Measurements from ENCODE around the gene CNKSR3.
"Not testable (repeated sequence)": the region's sequence is repeated elsewhere in the genome, so short reads cannot be mapped to it uniquely, and the experiment has no call there.

CNKSR3 gene

GRCh38 chr6:154526996-154527395 is 16.5 kb upstream of the CNKSR3 start:
- no peak for DNase-seq

GRCh38 chr6:154522576-154522975 is 12.1 kb upstream of the CNKSR3 start:
- no peak for DNase-seq

GRCh38 chr6:154521412-154521811 is 10.9 kb upstream of the CNKSR3 start:
- no peak for DNase-seq

DNA sequence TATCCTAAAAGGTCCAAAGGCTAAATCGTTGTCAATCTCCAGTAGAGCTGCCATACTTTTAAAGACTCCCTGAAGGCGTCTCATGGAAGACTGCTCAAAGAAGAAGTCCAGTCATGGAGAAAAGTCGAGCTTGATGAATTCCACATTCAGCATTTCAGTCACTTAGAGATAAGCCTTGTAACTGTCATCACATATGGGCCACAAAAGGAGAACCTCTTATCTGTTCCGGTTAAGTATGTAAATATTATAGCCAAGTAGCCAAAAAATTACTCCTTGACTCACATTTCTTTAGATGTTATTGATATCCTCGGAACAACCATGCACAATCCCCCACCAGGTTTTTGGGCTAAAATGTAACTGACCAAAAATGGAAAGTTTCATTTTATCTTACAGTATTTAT is 9.8 kb upstream of the CNKSR3 start:
- no peak for DNase-seq

DNA sequence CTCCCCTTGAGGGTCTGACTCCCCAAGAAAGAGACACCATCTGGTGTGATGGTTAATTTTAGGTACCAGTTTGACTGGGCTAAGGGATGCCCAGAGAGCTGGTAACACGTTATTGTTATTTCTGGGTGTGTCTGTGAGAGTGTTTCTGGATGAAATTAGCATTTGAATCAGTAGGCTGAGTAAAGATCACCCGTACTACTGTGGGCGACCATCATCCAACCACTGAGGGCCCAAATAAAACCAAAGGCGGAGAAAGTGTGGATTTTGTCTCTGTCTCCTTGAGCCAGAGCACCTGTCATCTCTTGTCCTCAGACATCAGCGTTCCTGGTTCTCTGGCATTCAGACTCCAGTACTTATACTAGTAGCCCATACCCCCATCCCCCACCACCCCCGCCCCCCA is 7.9 kb upstream of the CNKSR3 start:
- no peak for DNase-seq

DNA sequence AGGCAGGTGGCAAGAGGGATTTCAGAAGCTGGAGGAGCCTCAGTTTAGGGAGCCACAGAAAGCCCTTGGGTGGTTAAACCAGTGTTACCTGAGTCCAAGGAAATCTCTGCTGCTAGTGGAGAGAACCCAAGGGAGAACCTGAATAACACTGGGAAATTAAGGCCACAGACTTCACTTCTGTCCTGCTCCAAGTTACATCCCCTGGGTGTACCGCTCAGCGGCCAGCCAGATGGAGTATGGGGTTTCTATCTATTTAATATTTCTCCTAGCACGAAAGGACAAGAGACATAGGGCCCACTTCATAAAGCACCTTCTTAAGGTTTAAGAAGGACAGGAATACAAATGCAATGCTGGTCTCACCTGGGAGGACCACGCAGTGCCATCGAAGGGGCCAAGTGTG is 5.8 kb upstream of the CNKSR3 start:
- no peak for DNase-seq

GRCh38 chr6:154515826-154516225 is 5.3 kb upstream of the CNKSR3 start:
- no peak for DNase-seq

DNA sequence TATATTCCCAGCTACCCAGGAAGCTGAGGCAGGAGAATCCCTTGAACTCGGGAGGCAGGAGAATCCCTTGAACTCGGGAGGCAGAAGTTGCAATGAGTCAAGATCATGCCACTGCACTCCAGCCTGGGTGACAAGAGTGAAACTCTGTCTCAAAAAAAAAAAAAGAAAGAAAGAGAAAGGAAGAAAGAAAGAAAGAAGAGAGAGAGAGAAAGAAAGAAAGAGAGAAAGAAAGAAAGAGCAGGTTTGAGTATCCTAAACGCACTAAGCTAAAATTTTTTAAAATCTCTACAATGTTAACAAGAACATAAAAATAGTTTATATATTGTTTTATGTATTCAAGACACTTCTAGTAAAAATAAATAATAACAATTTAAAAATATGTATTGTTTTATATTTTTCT is 4.6 kb upstream of the CNKSR3 start:
- DNase-seq, result not testable (repeated sequence)

- no peak for DNase-seq
Measured at GRCh38 chr6:154514481-154514880, 4.0 kb upstream of the CNKSR3 start.

GRCh38 chr6:154513601-154514320 is 3.3 kb upstream of the CNKSR3 start:
- DNase-seq, result no peak

- no peak for DNase-seq
Measured at GRCh38 chr6:154512201-154512600, 1.7 kb upstream of the CNKSR3 start.

- DNase-seq, result no peak
Measured at GRCh38 chr6:154511791-154512190, 1.3 kb upstream of the CNKSR3 start.

DNA sequence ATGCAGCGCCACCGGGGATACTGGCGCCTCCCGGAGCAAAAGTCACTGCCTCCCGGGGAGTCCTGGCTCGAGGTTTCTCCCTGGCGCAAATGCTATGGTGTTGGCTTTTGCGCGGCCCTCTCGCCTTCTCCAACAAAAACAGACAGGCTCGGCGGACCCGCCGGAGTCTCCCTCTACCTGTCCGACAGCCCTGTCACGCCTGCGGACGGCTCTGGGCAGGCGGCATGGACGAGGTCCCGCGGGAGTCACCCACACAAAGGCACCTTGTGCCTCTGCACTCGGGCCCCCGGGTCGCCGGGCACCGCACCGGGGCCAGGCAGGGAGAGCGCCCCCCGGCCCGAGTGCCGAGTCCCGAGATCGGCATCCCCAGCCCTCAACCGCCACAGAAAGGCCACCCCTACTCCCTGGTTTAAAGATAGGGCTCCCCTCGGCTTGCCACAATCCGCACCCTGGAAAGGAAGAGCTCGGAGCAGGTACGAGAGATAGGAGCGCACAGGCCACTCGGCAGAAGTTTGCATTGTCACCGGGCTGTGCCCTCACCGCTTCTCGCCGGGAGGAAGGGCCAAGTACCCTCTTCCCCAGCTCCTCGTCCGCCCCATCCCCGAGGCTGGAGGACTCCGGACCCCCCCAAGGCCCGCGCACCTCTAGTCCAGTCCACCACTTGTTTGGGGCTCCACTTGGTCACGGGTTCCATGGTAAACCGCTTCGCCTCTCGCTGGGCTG is 903 bp downstream of the CNKSR3 start:
- DNase-seq, result no peak

DNA sequence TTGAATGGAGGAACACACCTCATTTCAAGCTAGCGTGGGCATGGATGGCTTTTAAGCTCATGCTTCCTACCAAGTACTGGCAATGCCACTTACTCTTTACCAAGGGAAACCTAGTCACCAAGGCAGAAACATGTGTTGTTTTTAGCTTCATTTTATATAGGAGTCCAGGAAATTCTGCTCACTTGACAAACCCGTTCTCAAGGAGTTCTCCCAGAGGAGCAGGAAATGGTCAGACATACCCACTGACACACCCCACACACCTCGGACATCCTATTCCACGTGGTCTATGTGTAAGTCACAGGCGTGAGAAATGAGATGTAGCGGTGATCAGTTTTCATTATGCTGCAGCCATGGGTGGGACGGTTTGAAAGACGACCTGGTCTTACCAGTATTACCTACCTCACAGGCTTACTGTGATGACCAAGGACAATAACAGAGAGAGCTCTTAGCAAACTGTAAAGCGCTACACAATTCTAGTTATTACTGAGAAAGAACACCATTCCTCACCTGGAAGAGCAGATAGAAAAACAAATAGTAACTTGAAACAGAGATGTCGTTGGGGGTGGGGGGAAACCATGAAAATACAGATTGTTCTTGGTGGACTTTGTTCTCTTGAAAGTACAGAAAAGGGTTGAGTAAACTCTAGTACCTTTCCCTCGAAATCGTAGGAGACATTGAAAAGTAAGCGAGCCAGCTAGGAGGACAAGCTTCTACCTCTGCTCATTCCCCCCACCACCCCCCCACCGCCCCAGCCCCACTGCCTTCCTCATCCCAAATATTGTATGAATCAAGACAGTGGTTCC is 1.7 kb downstream of the CNKSR3 start:
- no peak for DNase-seq

GRCh38 chr6:154506991-154507898 is 3.2 kb downstream of the CNKSR3 start:
- DNase-seq, result no peak

GRCh38 chr6:154506582-154506981 is 3.9 kb downstream of the CNKSR3 start:
- no peak for DNase-seq

DNA sequence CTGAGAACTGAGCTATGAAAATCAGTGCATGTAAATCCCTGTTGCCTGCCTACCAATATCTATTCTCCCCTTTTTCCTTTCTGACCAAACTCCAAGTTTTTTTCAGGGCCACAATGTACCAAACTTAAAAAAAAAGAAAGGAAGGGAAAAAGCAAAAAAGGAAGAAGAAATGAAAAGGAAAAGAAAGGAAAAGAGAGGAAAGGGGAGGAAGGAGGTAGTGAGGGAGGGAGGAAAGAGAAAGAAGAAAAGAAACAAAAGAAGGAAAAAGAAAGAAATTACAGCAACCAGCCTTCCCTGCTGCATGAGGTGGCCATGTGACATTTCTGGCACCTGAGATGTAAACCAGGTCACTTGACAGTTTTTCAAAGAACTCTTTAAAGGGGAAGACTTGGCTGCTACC is 4.4 kb downstream of the CNKSR3 start:
- no peak for DNase-seq

DNA sequence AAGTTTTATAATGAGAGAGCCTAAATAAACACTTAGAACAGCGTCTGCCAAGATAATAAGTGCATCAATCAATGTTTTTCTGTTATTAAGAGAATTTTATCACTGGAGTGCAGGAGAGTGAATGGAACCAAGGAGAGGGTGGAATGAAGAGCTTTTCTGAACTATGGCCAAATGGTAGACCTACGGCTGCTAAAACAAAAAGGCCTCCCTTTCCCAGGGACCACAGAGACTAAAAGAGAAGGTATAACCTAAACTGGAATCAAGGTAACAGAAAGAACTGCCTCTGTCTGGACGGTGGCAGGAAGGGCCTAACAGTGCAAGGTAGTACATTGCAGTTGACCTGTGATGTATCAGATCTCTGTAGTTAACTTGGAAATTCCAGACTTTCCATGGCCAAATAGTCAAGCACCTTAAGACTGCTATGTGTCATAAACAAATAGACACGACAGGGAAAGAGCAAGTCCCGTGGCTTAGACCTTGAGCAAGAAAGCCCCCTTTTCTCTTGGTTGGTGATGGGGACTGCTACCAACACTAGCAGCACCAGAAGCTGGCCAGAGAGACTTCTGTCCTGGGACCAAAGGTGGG is 5.5 kb downstream of the CNKSR3 start:
- DNase-seq, result no peak

GRCh38 chr6:154504102-154504501 is 6.4 kb downstream of the CNKSR3 start:
- no peak for DNase-seq

GRCh38 chr6:154503658-154504057 is 6.8 kb downstream of the CNKSR3 start:
- DNase-seq, result no peak

DNA sequence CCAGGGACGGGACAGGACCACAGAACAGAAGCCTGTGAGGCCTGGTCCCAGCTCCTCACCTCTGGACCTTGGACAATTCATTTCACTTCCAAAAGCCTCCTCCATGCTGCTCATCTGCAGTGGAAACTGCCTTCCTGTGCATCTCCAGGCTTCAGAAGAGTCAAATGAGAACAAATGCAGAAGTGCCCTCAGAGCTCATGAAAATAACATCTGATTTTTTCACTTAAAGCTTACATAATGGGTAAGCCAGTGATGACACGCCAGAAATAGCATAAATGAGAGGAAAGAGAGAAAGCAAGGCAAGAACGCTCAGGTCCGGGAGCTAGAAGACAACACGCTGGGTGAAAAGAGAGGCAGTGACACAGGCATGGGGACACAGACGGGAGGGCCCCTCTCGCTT is 7.9 kb downstream of the CNKSR3 start:
- no peak for DNase-seq

DNA sequence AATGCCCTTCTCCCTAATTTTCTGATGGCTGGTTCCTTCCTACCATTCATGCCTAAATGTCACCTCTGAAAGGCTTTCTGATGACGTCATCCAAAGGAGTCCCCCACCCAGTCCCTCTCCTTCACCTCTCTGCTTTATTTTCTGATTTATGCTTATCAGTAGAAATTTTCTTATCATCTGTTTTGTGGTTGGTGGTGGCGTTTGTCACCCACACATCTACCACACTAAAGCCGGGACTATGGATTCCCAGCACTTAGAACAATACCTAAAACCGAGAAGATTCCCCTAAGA is 9.0 kb downstream of the CNKSR3 start:
- no peak for DNase-seq
